Measurements from ENCODE around the gene FBXW8.

GRCh38 chr12:116924558-116925453 lies 14.1 kb downstream of the FBXW8 start:
- TF ChIP-seq CTCF (conservative IDR thresholded peaks at IDR 0.05 in 1 of 2, IDR thresholded peaks at IDR 0.05 in 1 of 2; ENCODE audit: extremely low read depth in 1 of 2, insufficient read depth in 1 of 2, low read depth in 1 of 2, low read length in 2 of 2) = no peak
- TF ChIP-seq EZH2 (IDR thresholded peaks at IDR 0.05; ENCODE audit: borderline replicate concordance, low read length) = no peak

Measured in mammary epithelial cell (primary cell).